HG02840 (cell line): Measurements from ENCODE around the gene ZNF358.

Experiments used
- ATAC-seq: cut with Tn5 transposase; IDR thresholded peaks from one replicate; pipeline ENCODE4 v1.9.1; 2021; ENCODE audit warnings: mild to moderate bottlenecking, moderate library complexity, moderate number of reproducible peaks; ENCODE audit not compliant: unreplicated experiment, low FRiP score

ZNF358 gene

GRCh38 chr19:7519361-7520130 lies 3.6 kb downstream of the ZNF358 start:
- ATAC-seq, result no peak

DNA sequence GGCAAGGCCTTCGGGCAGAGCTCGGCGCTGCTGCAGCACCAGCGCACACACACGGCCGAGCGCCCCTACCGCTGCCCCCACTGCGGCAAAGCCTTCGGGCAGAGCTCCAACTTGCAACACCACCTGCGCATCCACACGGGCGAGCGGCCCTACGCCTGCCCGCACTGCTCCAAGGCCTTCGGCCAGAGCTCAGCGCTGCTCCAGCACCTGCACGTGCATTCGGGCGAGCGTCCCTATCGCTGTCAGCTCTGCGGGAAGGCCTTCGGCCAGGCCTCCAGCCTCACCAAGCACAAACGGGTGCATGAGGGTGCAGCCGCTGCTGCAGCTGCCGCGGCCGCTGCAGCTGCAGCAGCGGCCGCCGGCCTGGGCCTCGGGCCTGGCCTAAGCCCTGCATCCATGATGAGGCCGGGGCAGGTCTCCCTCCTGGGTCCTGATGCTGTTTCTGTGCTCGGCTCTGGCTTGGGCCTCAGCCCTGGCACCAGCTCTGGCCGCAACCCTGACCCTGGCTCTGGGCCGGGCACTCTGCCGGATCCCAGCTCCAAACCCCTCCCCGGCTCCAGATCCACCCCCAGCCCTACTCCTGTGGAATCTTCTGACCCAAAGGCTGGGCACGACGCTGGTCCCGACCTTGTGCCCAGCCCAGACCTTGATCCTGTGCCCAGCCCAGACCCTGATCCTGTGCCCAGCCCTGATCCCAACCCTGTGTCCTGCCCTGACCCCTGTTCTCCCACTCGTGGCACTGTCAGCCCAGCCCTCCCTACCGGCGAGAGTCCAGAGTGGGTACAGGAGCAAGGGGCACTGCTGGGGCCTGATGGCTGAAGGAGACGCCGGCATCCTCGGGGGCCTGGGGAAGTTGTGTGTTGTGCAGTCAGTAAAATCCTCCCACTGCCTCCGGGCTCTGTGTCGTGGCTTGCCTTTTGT lies 4.5 kb downstream of the ZNF358 start:
- no peak for ATAC-seq

DNA sequence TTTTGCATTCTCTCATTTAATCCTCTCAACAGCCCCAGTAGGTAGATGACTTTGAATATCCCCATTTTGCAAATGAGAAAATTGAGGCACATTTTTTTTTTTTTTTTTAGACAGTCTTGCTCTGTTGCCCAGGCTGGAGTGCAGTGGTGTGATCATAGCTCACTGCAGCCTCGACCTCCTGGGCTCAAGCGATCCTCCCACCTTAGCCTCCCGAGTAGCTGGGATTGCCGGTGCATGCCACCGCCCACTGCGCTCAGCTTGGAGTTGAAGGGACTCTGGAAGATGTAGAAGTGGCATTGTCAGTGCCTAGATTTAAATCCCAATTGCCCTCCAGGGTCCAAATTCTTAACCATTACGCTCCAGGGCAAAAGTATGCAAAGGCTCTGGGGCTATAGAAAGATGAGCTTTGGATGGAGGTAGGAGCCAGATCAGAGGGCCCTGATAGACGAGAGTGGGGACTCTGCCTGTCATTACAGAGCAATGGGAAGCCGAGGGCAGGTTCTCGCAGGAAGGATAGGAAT lies 5.7 kb downstream of the ZNF358 start:
- no peak for ATAC-seq

DNA sequence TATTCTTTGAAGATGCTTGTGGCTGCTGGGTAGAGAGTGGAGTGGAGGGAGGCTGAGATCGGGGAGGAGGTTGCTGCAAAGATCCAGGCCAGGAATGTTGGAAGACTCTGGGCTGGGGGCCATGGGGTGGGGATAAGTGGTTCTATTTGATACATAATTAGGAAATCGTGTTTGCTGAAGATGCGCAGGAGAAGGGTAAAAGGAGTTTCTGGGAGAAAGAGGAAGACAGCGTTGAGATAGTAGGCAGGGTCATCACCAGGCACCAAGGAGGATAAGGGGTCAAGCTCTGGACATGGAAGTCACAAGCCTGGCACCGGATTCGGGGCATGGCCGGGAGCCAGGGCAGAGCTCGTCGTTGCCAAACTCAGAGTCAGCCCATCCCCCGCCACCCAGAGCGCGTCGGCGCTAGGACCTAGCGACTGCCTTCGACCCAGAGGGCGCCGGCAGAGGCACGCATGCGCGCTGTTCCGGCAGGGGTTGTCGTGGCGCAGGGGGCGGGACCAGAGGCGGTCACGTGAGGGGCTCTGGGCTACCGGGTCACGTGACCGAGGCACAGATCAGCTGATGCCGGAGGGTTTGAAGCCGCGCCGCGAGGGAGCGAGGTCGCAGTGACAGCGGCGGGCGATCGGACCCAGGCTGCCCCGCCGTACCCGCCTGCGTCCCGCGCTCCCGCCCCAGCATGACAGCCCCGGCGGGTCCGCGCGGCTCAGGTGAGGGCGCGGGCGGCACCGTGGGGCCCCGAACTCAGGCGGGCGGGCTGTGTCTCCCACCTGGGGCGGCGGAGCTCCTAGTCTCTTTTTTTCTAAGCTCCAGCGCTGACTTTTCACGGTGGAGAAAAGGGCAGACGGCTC lies 6.4 kb downstream of the ZNF358 start, which contains the start of gene MCOLN1:
Gene MCOLN1 (plus strand): TSS at position 553 of the 851 bp plus-strand sequence. CDS start 127 bp downstream, at position 680.
- peak; percentile 90 for ATAC-seq

DNA sequence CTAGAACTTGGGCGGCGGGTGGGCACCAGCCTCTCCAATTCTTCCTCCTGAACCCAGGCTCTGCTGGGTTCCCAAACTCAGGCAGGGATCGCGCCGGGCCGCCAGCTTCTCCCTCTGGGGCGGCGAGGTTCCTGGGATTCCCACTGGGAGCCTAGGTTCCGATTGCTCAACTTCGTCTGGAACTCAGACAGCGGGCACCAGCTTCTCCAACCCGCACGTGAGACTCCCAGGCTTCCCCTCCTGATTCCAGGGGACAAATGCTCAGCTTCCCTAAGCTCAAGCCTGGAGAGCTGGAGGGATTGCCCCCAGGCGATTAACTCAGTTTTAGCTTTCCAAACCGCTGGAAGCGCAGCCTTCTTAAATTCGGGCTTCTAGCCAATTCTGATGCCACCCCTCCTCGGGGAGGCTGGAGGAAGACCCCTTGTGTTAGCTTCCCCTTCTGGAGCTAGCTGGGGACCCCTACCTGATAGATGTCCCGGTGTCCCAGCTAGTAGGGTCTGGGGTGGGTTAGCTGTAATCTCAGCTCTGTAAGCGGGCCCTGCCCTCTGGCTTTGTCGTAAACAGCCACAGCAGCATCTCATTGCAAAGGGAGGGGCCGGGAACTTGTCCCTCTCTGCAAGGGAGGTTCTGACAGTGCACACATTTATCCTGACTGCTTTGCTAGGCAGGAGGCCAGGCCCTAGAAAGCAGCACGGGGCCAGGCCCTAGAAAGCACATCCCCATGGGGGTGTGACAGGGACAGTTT lies 7.2 kb downstream of the ZNF358 start:
- no peak for ATAC-seq

GRCh38 chr19:7524523-7524922 lies 8.6 kb downstream of the ZNF358 start:
- ATAC-seq, result no peak

DNA sequence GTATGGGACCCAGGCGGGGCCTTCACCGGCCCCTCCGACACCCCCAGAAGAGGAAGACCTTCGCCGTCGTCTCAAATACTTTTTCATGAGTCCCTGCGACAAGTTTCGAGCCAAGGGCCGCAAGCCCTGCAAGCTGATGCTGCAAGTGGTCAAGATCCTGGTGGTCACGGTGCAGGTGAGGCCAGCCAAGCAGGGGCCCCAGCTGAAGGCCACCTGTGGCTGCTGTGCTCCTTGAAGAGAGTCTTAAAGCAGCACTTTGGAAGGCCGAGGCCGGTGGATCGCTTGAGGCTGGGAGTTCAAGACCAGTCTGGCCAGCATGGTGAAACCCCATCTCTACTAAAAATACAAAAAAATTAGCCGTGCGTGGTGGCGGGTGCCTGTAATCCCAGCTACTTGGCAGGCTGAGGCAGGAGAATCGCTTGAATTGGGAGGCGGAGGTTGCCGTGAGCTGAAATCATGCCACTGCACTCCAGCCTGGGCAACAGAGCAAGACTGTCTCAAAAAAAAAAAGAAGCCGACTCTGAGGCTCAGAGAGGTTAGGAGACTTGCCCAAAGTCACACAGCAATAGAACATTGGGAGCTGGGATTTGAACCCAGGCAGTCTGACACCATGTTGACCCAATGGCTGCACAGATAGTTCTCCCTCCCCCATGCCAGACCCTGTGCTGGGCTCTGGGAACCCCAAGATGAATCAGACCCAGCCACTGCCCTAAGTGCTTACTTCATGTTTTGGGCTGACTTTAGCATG lies 9.3 kb downstream of the ZNF358 start:
- ATAC-seq, result no peak

- ATAC-seq, result no peak
Measured at GRCh38 chr19:7526059-7526929, 10.4 kb downstream of the ZNF358 start.

- no peak for ATAC-seq
Measured at GRCh38 chr19:7527516-7528191, 11.8 kb downstream of the ZNF358 start.

GRCh38 chr19:7528192-7528519 lies 12.3 kb downstream of the ZNF358 start:
- ATAC-seq, result no peak

- no peak for ATAC-seq
Measured at GRCh38 chr19:7528522-7529245, 12.8 kb downstream of the ZNF358 start.

GRCh38 chr19:7529246-7529600 lies 13.3 kb downstream of the ZNF358 start:
- no peak for ATAC-seq

DNA sequence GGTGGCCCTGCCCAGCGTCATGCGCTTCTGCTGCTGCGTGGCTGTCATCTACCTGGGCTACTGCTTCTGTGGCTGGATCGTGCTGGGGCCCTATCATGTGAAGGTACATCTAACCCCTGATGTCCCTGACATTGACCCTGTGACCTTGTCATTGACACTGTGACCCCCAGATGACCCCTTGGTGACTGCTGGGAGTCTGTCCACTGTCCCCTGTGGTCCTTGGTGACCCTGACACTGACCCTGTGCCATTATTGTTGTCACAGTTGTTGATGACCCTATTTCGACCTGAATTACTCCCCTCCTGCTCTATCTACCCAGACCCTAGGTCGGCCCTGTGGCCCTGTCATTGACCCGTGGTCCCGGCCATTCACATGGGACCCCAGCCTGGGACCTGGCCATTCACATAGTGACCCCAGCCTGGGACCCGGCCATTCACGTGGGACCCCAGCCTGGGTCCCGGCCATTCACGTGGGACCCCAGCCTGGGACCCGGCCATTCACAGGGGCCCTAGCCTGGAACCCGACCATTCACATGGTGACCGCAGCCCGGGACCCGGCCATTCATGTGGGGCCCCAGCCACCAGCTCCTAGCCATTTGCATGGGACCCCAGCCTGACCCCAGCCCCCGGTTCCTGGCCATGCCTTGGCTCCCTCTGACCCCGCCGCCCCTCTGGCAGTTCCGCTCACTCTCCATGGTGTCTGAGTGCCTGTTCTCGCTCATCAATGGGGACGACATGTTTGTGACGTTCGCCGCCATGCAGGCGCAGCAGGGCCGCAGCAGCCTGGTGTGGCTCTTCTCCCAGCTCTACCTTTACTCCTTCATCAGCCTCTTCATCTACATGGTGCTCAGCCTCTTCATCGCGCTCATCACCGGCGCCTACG lies 13.9 kb downstream of the ZNF358 start:
- no peak for ATAC-seq

- ATAC-seq, result no peak
Measured at GRCh38 chr19:7533281-7533885, 17.5 kb downstream of the ZNF358 start.

- ATAC-seq, result no peak
Measured at GRCh38 chr19:7533925-7534480, 18.1 kb downstream of the ZNF358 start.
